NCI-H446 (cell line): ENCODE results near the gene MS4A4E.
"Not testable (repeated sequence)": the region's sequence is repeated elsewhere in the genome, so short reads cannot be mapped to it uniquely, and the experiment has no call there.

ENCODE experiments used
- DNase-seq, 2 experiments: peaks; one replicate each; lab custom pipeline; 2025; lab: John Stamatoyannopoulos, UW

The MS4A4E gene

DNA sequence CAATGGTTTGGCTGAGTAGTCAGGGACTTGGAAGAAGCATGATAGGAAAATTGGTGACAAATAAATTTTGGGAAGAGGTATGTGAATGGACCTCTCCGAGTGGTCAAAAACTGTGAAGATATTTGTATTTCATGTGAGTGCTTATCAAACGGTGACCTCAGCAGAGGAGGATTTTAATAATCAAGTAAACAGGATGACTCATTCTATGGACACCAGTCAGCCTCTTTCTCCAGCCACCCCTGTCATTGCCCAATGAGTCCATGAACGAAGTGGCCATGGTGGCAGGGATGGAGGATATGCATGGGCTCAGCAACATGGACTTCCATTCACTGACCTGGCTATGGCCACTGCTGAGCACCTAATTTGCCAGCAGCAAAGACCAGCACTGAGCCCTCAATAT lies 21.2 kb downstream of the MS4A4E start:
- no peak for DNase-seq

DNA sequence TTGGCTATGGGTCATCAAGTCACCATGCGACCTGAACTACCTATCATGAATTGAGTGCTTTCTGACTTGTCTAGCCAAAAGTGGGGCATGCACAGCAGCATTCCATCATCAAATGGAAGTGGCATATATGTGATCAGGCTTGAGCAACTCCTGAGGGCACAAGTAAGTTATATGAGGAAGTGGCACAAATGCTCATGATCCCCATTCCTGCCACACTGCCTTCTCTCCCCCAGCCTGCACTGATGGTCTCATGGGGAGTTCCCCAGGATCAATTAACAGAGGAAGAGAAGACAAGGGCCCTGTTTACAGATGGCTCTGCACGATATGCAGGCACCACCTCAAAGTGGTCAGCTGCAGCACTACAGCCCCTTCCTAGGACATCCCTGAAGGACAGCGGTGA lies 21.8 kb downstream of the MS4A4E start:
- no peak for DNase-seq

DNA sequence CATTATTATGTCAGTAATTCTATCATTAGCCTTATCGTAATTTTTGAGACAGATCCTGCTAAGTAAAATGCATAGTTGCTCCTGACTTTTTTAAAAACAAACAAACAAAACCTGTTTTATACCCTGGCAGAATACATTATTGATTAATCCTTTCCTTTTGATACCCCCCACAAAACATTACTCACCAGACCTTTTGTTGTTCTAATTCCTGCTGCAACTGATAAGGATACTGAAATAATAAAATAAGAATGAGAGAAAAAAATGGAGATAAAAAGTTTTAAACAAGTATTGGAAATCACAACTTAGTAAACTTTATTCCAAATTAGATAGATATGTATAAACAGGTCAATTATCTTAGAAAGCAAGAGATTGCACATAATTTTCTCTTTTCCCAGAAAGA lies 28.6 kb downstream of the MS4A4E start:
- DNase-seq, result no peak

DNA sequence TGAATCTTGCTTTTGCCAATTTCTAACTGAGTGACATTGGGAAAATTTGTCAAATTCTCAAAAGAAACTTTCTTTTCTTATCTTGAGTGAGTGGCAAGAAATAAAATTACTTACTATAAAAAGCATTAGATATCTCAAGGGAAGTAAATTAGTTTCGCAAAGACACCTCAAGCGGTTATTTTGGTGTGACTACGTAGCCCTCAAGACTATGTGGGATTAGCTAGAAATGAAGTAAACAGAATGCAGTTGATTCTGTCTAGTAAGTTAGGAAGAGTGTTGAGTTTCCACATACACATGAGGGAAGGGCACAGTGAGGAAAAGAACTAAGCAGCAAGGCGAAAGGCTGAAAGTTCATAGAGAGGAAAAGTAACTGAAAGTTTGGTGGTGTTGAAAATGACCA lies 31.7 kb downstream of the MS4A4E start:
- DNase-seq, result no peak

DNA sequence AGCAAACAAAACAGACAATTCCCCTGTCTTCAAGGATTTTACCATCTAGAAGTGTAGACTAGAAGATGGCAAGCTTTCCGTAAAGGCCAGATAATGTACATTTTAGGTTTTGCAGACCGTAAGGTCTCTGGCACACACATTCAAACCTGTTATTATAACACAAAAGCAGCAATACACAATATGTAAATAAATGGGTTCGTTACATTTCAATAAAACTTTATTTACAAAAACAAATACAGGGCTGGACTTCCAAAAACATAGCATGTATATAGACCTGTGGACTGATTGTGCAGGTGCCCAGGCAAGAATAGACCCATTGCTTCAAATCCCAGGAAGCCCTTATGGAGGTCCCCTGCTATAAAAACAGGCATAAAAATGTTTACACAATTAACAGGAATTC lies 33.0 kb downstream of the MS4A4E start:
- DNase-seq, result no peak

DNA sequence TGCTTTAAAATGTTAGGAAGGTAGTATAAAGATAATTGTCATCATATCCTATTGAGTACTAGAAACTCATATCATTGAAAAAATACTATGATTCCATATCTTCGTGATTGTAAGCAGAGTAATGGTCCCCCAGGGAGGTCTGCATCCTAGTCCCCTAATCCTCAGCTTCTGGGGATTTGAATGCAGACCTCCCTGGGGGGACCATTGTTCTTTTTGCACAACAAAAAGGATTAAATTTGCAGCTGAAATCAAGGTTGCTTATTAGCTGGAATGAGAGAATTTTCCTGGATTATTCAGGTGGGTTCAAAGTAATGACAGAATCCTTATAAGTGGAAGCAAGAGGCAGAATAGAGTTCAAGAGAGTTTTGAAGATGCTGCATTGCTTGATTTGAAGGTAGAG lies 34.0 kb downstream of the MS4A4E start:
- DNase-seq, result no peak

DNA sequence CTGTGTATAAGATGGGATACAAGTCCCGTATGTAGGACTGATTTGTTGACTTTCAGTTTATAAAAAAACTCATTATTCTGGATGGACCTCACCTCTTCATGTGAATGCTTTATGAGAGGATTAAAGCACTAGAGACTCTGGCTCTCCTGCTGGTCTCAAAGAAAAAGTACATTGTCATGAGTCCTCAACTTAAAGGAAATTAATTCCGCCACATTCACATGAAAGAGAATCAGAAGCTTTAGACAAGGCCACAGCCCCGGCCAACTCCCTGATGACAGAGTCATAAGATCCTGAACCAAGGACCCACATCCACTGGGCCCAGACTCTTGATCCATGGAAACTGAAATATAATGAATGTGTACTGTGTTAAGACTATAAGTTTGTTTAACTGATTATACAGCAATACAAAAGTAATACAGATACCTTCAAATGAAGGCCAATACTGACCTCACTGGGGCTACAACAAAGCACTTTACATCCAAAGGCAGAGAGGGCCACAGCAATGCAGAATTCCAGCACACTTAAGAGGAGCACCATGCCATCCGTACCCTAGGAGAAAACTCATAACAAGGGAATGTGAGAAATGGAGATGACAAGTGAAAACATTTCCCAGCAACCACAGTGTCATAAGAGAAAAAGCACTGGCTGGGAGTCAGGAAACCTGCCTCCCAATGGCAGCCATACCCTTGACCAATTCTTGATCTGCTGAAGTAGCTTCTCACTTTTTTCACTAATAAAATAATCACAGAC lies 34.6 kb downstream of the MS4A4E start:
- DNase-seq, result no peak

DNA sequence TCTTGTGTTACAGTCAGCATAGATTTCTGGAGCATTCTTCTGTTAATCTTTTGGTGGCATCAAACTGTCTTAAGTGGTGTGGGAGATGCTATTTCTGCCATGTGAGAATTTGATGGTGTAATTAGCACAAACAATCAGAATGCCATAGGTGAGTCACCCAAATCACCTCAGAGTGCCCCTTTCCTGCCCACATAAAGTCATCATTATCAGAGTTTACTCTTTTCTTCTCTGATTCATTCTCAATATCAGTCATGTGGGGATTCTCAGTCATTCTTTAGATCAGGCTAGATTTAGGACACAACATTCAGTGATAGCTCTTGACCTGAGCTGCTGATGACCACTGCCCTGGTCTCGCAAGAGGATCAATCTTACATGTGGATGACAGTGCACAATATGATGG lies 36.3 kb downstream of the MS4A4E start:
- DNase-seq, result no peak

DNA sequence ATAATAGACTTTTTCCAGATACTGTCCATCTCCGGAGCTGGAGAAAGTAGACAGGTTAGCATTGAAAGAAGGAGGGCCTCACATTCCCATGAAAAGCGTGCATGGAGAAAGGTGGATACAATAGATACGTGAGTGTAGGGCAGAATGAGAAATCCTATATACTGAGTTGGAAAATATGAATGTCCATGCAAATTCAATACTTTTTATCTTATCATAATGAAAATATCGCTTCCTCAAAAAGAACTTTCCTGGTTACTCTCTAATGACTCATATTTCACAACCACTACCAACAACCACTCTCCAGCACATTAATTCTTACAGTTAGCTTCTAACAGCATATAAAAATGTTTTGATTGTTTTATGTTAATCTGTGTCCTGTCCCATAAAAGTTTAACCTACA lies 38.0 kb downstream of the MS4A4E start:
- no peak for DNase-seq

DNA sequence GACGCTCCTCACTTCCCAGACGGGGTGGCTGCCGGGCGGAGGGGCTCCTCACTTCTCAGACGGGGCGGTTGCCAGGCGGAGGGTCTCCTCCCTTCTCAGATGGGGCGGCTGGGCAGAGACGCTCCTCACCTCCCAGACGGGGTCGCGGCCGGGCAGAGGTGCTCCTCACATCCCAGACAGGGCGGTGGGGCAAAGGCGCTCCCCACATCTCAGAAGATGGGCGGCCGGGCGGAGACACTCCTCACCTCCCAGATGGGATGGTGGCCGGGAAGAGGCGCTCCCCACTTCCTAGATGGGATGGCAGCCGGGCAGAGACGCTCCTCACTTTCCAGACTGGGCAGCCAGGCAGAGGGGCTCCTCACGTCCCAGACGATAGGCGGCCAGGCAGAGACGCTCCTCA lies 41.6 kb downstream of the MS4A4E start:
- DNase-seq, result not testable (repeated sequence)

DNA sequence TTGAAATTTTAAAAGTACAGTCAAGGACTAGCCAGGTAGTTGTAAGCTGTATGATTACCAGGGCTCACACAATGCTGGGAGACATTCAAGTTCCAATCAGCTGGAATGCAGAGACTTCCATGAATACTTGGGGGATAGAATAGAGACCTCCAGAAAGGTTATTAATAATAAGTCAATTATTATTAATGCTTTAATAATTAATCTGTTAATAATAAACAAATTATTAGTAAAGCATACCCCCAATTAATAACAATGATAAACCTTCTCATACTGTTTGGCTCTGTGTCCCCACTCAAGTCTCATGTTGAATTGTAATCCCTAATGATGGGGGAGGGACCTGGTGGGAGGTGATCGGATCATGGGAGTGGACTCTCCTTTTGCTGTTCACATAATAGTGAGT lies 45.5 kb downstream of the MS4A4E start:
- no peak for DNase-seq

DNA sequence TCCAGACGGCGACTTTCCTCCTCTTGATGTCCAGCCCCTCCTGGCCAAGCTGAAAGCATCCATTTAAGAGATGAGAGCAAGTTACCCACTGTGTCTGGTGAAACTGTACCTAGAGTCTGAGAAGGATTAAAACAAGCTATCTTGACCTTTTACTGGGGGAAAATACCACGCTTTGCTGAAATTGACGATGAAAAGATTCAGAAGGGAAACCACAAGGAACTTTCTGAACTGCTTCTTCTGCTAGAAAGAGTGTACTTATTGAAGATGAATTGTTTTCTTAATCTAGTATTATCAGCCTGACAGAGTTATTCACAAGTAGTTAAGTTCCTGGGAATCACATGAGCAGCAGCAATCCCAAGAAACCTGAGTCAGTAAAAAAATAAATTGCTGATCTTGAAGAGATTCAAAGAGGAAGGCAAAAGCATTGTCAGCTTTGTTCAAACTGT lies 47.0 kb downstream of the MS4A4E start:
- DNase-seq, result no peak

DNA sequence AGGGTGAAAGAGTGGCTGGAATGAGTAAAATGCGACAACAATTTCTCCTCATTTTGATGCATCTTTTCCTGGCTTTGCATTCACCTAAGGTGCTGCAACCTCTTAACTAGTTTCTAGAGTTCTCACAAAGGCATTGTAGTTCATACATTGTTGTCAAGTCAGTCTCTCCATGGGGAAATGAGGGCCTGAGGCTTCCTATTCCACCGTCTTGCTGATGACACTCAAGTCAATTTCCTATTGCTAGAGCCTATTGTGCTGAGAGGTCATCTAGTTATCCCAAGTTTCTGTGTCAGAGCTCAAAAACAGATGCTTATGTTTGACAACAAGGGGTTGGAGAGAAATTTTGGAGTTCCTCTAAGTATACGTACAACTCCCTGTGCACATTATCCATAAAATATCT lies 48.4 kb downstream of the MS4A4E start:
- no peak for DNase-seq

DNA sequence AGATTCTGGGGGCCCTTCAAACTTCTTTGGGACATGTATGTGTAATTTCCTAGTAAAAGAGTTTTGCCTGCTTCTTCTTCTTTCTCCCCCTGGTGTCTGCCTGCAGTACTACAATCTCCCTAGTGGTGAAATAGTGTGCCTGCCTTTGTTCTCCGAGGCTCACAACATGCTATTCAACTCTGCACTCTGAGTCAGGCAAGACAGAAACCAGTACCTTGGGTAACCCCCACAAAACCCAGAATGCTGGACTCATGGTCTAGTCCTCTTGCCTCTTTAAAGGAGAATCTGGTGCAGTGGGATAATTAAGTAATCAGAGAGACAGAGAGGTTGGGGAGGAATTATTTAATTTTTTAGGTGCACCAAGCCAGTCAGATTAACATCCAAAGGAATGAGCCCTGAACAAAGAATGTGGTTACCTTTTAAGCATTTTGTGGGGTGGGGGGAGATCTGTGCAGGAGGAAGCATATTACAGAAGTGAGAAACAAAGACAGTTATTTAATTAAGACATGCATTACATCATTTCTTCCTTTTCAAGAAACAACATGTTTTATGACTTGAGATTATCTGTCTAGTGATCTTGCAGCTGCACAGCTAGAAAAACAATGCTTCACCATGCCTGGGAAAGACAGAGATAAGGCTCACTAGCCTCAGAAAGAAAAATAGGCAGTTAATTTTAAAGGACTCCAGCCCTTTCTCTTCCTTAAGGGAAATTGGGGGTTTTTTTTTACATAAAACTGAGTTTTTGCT lies 49.1 kb downstream of the MS4A4E start:
- DNase-seq, result peak; percentile 23 to 72

DNA sequence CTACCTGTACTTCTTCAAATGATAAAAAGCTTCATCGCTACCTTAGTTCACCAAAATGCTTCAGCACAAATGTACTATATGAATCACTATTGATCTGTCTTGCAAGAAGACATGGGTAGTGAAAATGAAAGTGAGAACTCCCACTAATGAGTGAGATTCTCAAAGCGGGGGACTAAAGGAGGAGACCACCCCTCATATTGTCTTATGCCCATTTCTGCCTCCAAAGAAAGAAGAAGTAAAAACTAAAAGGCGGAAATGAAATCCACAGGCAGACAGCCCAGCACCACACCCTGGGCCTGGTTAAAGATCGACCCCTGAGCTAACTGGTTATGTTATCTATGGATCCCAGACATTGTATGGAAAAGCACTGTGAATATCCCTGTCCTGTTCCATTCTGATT lies 50.4 kb downstream of the MS4A4E start:
- not testable (repeated sequence) for DNase-seq

DNA sequence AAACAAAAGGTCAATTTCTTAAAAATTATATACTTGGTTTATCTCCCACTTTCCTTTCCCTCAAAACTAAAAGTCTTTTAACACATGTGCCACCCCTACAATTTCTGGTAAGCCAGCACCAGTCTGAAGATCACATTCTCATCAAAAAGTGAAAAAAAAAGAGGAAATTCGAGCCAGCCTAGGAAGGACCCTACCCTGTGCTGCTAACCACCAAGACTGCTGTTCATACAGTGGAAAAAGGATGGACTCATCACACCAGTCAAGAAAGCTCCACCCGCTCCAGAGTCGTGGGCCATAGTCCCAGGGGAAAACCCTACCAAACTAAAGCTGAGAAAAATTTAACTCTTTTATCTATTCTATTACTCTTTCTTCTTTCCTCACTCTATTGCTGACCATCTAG lies 54.5 kb downstream of the MS4A4E start:
- not testable (repeated sequence) for DNase-seq

DNA sequence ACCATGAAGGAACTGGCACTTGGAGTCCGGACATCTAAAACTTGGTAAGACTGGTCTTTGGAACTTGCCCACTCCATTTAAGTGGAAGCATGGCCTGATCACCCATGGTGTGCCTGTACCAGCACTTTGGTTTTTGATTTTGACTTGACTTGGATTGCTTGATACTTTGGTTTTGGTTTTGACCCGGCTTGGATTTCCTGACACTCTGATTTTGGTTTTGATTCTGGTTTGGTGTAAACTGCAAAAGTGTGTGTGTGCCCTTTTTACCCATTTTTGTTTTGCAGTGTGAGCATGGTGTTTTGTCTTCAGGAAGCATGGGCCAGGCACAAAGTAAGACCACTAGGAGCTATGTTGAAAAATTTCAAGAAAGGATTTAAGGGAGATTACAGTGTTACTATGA lies 56.8 kb downstream of the MS4A4E start:
- DNase-seq, result not testable (repeated sequence)

DNA sequence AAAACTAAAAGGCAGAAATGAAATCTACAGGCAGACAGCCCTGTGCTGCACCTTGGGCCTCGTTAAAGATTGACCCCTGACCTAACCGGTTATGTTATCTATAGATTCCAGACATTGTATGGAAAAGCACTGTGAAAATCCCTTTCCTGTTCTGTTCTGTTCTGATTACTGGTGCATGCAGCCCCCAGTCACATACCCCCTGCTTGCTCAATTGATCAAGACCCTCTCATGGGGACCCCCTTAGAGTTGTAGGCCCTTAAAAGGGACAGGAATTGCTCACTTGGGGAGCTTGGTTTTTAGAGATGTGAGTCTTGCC lies 57.5 kb downstream of the MS4A4E start:
- not testable (repeated sequence) for DNase-seq

DNA sequence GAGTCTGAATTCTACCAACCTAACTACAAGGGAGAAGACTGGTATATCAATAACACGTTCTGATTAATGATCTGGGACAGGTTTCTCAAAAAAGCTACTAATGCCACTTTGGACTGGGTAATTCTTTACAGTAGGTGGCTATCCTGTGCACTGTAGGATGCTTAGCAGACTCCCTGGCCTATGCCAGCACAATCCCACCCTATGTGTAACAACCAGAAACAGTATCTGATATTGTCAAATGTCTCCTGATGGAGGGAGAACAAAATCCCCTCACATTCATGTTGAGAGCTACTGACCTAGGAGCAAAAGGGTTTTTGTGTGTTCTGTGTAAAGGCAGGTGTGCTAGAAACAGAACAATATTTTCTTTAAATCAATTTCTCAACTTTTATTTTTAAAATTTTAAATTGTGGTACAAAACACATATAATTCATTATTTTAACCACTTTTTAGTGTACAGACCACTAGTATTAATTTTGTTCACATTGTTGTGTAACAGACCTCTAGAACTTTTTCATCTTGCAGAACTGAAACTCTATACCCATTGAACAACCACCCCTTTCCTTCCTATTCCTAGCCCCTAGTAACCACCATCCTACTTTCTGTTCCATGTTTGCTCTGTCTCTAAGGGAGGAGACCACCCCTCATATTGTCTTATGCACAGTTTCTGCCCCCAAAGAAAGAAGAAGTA lies 58.0 kb downstream of the MS4A4E start:
- no peak for DNase-seq

DNA sequence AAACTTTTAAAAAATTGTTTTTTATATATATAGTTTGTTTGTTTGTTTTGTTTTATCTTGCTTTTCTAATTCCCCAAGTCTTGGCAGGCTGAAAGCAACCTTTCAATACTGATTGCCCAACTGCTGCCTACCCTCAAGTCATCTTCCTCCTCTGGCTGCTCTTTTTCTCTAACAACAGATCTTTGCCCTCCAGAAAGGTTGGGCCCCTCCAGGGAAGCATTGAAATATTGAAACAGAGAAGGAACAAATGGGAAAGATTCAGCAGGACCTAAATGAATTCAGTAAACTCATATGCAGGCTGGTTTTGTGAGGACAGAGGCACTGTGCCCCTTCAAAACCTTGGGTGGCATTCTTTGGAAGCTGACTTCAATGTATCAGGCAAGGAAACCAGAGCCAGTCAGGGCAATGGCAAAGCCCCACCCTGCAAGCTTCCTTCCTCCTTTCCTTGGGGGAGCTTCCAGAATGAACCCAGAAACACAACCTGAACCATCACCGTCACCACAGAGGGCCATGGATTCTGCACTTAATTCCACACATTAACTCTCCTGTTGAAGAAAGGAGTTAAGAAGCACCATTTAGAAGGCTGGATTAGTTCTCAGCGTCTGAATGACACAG lies 59.2 kb downstream of the MS4A4E start:
- DNase-seq, result no peak

DNA sequence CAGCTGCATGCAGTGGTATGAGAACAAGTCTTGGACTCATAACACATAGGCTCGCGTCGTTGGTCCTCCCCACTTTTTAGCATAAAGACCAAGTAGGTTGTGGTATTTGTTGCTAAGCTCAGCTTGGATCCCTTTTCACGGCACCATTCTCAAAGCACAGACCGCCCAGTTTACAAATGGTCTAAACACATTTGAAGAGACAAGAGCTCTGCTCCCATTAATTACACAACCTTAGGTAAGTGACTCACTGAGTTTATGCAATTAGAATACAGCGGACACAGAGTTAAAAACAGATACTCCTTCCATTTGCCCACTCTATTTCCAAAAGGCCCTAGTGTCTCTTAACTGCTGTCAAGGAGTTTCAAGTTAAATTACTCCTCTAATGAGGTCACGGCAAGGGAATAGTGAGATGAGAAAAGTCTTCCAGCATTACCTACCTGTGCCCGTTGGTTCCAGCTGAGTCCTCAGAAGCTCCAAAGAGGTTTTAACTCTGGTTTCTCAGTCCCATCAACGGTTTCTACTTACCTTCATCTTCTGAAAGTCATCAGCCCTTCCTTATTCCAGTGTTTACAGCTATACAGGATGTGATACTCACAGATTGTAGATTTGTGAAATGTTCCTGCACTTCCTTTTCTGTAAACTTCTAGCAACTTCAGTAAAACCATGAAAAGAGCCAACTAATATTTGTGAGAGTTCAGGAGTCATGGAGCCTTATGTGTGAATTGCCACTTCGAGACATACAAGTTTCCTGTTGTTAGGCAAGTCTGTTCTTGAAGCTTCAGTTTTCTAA lies 60.2 kb downstream of the MS4A4E start, which contains the start of gene MS4A6A:
MS4A6A (minus strand) TSS at position 543 of the 790 bp plus-strand sequence. CDS start 1,356 bp downstream, outside the sequence.
- DNase-seq, result no peak

DNA sequence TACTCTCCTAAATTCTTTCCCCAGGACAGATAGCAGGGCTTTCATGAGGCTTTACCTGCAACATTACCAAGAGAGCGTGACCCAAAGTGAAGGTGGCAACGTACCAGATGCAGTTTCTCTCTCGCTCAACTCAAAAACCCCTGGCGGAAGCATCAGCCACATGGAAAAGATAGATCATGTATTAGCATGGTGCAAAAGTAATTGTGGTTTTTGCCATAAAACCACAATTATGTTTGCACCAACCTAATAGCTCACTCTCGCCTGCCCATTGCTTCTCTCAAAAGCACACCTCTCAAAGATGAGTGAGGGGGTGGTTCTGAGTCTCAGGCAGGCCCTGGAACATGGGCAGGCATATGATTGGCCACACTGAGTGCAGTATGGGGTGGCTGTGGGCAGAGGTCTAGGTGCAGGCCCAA lies 67.1 kb downstream of the MS4A4E start:
- DNase-seq, result no peak
